ENCODE measurements around the gene MT1B.

Gene MT1B

GRCh38 chr16:56649271-56649670 is 2.4 kb upstream of the MT1B start:
- no peaks in the 10 kb centered on the region for H3K36me3 ChIP-seq (ENCODE audit: control insufficient read depth, low read length)
- no peaks in the 10 kb centered on the region for H3K79me2 ChIP-seq (ENCODE audit: control insufficient read depth, low read length)
- H3K4me1 ChIP-seq (ENCODE audit: control insufficient read depth, low read length), result no peaks in the 10 kb centered on the region
- no peaks in the 10 kb centered on the region for H4K20me1 ChIP-seq (ENCODE audit: control insufficient read depth, insufficient read depth, low read depth, low read length)
- no peak overlapping the region for H3K4me2 ChIP-seq (ENCODE audit: low read length)
- TF ChIP-seq CTCF (IDR thresholded peaks at IDR 0.05; ENCODE audit: low read depth, low read length, poor library complexity, severe bottlenecking) (no peak), EZH2phosphoT487 (IDR thresholded peaks at IDR 0.05; ENCODE audit: borderline replicate concordance, low read length) (no peak)
- no peaks in the 10 kb centered on the region for H3F3A ChIP-seq (ENCODE audit: control insufficient read depth, insufficient read depth)
- H3K4me3 ChIP-seq (ENCODE audit: low read length), result no peak overlapping the region
- peaks cover 59% of the 10 kb centered on the region for H3K27me3 ChIP-seq (ENCODE audit: control insufficient read depth, low read length)
- H3K27ac ChIP-seq (ENCODE audit: low read depth, low read length), result no peak overlapping the region
- H3K9me2 ChIP-seq (replicated peaks; ENCODE audit: control insufficient read depth, low read length), result no peaks in the 10 kb centered on the region
- H3K9me3 ChIP-seq (ENCODE audit: control insufficient read depth, insufficient read depth, low read length), result no peaks in the 10 kb centered on the region

- TF ChIP-seq CTCF (IDR thresholded peaks at IDR 0.05; ENCODE audit: low read depth, low read length, poor library complexity, severe bottlenecking) (no peak), EZH2phosphoT487 (IDR thresholded peaks at IDR 0.05; ENCODE audit: borderline replicate concordance, low read length) (no peak)
- Histone ChIP-seq H3K4me1 (ENCODE audit: control insufficient read depth, low read length) (no peaks in the 10 kb centered on the region), H3K79me2 (ENCODE audit: control insufficient read depth, low read length) (no peaks in the 10 kb centered on the region), H3F3A (ENCODE audit: control insufficient read depth, insufficient read depth) (no peaks in the 10 kb centered on the region), H3K4me3 (ENCODE audit: low read length) (no peak overlapping the region), H3K27ac (ENCODE audit: low read depth, low read length) (no peak overlapping the region), H3K36me3 (ENCODE audit: control insufficient read depth, low read length) (no peaks in the 10 kb centered on the region), H3K9me3 (ENCODE audit: control insufficient read depth, insufficient read depth, low read length) (no peaks in the 10 kb centered on the region), H3K27me3 (ENCODE audit: control insufficient read depth, low read length) (peaks cover 53% of the 10 kb centered on the region), H4K20me1 (ENCODE audit: control insufficient read depth, insufficient read depth, low read depth, low read length) (no peaks in the 10 kb centered on the region), H3K4me2 (ENCODE audit: low read length) (no peak overlapping the region), H3K9me2 (replicated peaks; ENCODE audit: control insufficient read depth, low read length) (no peaks in the 10 kb centered on the region)
Measured at GRCh38 chr16:56649820-56650219, 1.9 kb upstream of the MT1B start.

DNA sequence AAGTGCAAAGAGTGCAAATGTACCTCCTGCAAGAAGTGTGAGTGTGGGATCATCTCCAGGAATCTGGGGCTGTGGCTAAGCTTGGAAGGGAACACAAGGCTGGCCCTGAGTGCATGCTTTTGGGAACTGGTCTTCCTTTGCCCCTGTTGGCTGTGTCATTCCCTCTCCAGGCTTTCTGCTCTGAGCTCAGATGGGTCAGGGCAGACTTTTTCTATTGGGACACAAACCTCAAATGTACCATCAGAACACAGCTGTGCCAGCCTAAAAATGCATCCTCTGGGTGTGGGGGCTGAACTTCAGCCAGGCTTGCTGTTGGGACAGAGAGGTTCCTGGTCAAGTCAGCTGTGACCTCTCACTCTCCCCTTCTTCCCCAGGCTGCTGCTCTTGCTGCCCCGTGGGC is 914 bp downstream of the MT1B start:
- Histone ChIP-seq H3K4me1 (ENCODE audit: control insufficient read depth, low read length) (no peaks in the 10 kb centered on the region), H3K36me3 (ENCODE audit: control insufficient read depth, low read length) (no peaks in the 10 kb centered on the region), H3K9me2 (replicated peaks; ENCODE audit: control insufficient read depth, low read length) (no peaks in the 10 kb centered on the region), H3K27me3 (ENCODE audit: control insufficient read depth, low read length) (peaks cover 35% of the 10 kb centered on the region), H3K4me2 (ENCODE audit: low read length) (no peak overlapping the region), H3K27ac (ENCODE audit: low read depth, low read length) (no peak overlapping the region), H3K79me2 (ENCODE audit: control insufficient read depth, low read length) (no peaks in the 10 kb centered on the region), H3F3A (ENCODE audit: control insufficient read depth, insufficient read depth) (no peaks in the 10 kb centered on the region), H3K9me3 (ENCODE audit: control insufficient read depth, insufficient read depth, low read length) (no peaks in the 10 kb centered on the region), H4K20me1 (ENCODE audit: control insufficient read depth, insufficient read depth, low read depth, low read length) (no peaks in the 10 kb centered on the region), H3K4me3 (ENCODE audit: low read length) (no peak overlapping the region)
- TF ChIP-seq EZH2phosphoT487 (IDR thresholded peaks at IDR 0.05; ENCODE audit: borderline replicate concordance, low read length) (no peak), CTCF (IDR thresholded peaks at IDR 0.05; ENCODE audit: low read depth, low read length, poor library complexity, severe bottlenecking) (no peak)

GRCh38 chr16:56653218-56653617 is 1.5 kb downstream of the MT1B start:
- Histone ChIP-seq H3K27ac (ENCODE audit: low read depth, low read length) (no peak overlapping the region), H3K4me3 (ENCODE audit: low read length) (no peak overlapping the region), H3K36me3 (ENCODE audit: control insufficient read depth, low read length) (no peaks in the 10 kb centered on the region), H3K4me2 (ENCODE audit: low read length) (no peak overlapping the region), H3K4me1 (ENCODE audit: control insufficient read depth, low read length) (peaks cover 4% of the 10 kb centered on the region), H3K9me3 (ENCODE audit: control insufficient read depth, insufficient read depth, low read length) (no peaks in the 10 kb centered on the region), H3F3A (ENCODE audit: control insufficient read depth, insufficient read depth) (no peaks in the 10 kb centered on the region), H3K27me3 (ENCODE audit: control insufficient read depth, low read length) (peaks cover 34% of the 10 kb centered on the region), H3K79me2 (ENCODE audit: control insufficient read depth, low read length) (no peaks in the 10 kb centered on the region), H3K9me2 (replicated peaks; ENCODE audit: control insufficient read depth, low read length) (no peaks in the 10 kb centered on the region), H4K20me1 (ENCODE audit: control insufficient read depth, insufficient read depth, low read depth, low read length) (no peaks in the 10 kb centered on the region)
- TF ChIP-seq EZH2phosphoT487 (IDR thresholded peaks at IDR 0.05; ENCODE audit: borderline replicate concordance, low read length) (no peak), CTCF (IDR thresholded peaks at IDR 0.05; ENCODE audit: low read depth, low read length, poor library complexity, severe bottlenecking) (no peak)
